HCT116 (cell line): ENCODE data around the gene CAMK2D. TPM values are rescaled to one million over a fixed set of nuclear protein-coding genes. Genes with fewer than 3 reads are reported as not detected.

Source experiments
- ATAC-seq: fragments of 200-7000 bp; cut with Tn5 transposase; 2 replicates; pipeline ENCODE4 v1.9.1; 2020; ENCODE audit warnings: mild to moderate bottlenecking, moderate library complexity
- BruUV-seq: library from RNA; stranded (reverse); fragments of 400-500 nt; replicated peaks from 2 replicates; lab custom pipeline; 2021; lab: Mats Ljungman, UMichigan
- CTCF ChIA-PET: fragments of 300-600 bp; sonication (Branson Sonifier 250); formaldehyde crosslinking; loops from one replicate; lab custom pipeline; 2021; ENCODE audit warnings: antibody characterized with exemption; lab: Charles Lee
- POLR2A ChIA-PET: fragments of 300-600, 350-600 bp; sonication (Branson Sonifier 250); formaldehyde crosslinking; loops from one replicate; lab custom pipeline; 2021; ENCODE audit warnings: antibody characterized with exemption; lab: Charles Lee
- RAD21 ChIA-PET, 2 experiments: fragments of 300-600 bp; sonication (Branson Sonifier 250); formaldehyde crosslinking; loops; one replicate each; lab custom pipeline; 2023; ENCODE audit warnings: low total read pairs in 2 of 2; ENCODE audit not compliant: uncharacterized antibody in 2 of 2, unreplicated experiment in 2 of 2, low non-redundant PET in 1 of 2; lab: Charles Lee
- DNase-seq: peaks from one replicate; pipeline ENCODE4 v3.0.0-alpha.2; 2010; ENCODE audit warnings: low read depth, low spot score
- H2AFZ ChIP-seq: fragments of 200-600 bp; shearing (Covaris generic), sonication (generic); 2 replicates; pipeline ENCODE4 v1.6.1; 2017; ENCODE audit warnings: low read depth, mixed run types, mixed read lengths, antibody characterized with exemption, low read length; ENCODE audit not compliant: poor library complexity, severe bottlenecking
- H3K27ac ChIP-seq: 2 replicates; pipeline ENCODE4 v1.5.1; 2012; ENCODE audit warnings: low read depth, low read length
- H3K27me3 ChIP-seq: fragments of 200-600 bp; sonication (generic); 2 replicates; pipeline ENCODE4 v1.6.1; 2016; ENCODE audit warnings: mixed run types, low read length, mixed read lengths; ENCODE audit not compliant: insufficient read depth
- H3K36me3 ChIP-seq, 2 experiments: fragments of 200-500 bp in 1 of 2; fragments of 200-600 bp in 1 of 2; sonication (Bioruptor generic) in 1 of 2; sonication (generic) in 1 of 2; 2 replicates each; pipeline versions ENCODE4 v1.5.1 to v1.6.1; 2014 to 2016; ENCODE audit warnings: low read length in 2 of 2, inconsistent platforms in 1 of 2, mixed read lengths in 1 of 2, mixed run types in 1 of 2; ENCODE audit not compliant: insufficient read depth in 2 of 2, control insufficient read depth in 1 of 2
- H3K4me1 ChIP-seq, 2 experiments: fragments of 200-600 bp in 1 of 2; sonication (generic) in 1 of 2; 2 replicates each; pipeline versions ENCODE4 v1.5.1 to v1.6.1; 2012 to 2017; ENCODE audit warnings: low read length in 2 of 2, inconsistent platforms in 1 of 2, mild to moderate bottlenecking in 1 of 2, mixed read lengths in 1 of 2, mixed run types in 1 of 2, moderate library complexity in 1 of 2; ENCODE audit not compliant: insufficient read depth in 2 of 2, control insufficient read depth in 1 of 2
- H3K4me2 ChIP-seq: fragments of 200-600 bp; sonication (generic); 2 replicates; pipeline ENCODE4 v1.6.1; 2017; ENCODE audit warnings: mixed run types, low read length, mixed read lengths
- H3K4me3 ChIP-seq, 2 experiments: fragments of 200-600 bp in 1 of 2; sonication (generic) in 1 of 2; replicated peaks in 1 of 2; 2 replicates each; pipeline ENCODE4 v1.5.1; 2011 to 2016; ENCODE audit warnings: low read length in 2 of 2, control low read depth in 1 of 2, low read depth in 1 of 2, mild to moderate bottlenecking in 1 of 2, mixed read lengths in 1 of 2, mixed run types in 1 of 2
- H3K79me2 ChIP-seq: fragments of 200-600 bp; sonication (generic); 2 replicates; pipeline ENCODE4 v1.6.1; 2017; ENCODE audit warnings: mild to moderate bottlenecking, mixed run types, low read length, moderate library complexity, mixed read lengths; ENCODE audit not compliant: insufficient read depth
- H3K9ac ChIP-seq: fragments of 200-600 bp; sonication (generic); 2 replicates; pipeline ENCODE4 v1.6.1; 2016; ENCODE audit warnings: low read length, mixed read lengths
- H3K9me2 ChIP-seq: fragments of 200-600 bp; sonication (generic), shearing (Covaris generic); 2 replicates; pipeline ENCODE4 v1.6.1; 2017; ENCODE audit warnings: mixed run types, mild to moderate bottlenecking, moderate library complexity; ENCODE audit not compliant: insufficient read depth
- H3K9me3 ChIP-seq, 2 experiments: fragments of 200-500 bp in 1 of 2; fragments of 200-600 bp in 1 of 2; sonication (Bioruptor generic) in 1 of 2; sonication (generic) in 1 of 2; 2 replicates each; pipeline ENCODE4 v1.6.1; 2014 to 2017; ENCODE audit warnings: low read length in 2 of 2, mixed read lengths in 2 of 2, inconsistent platforms in 1 of 2, low read depth in 1 of 2, mild to moderate bottlenecking in 1 of 2, mixed run types in 1 of 2, moderate library complexity in 1 of 2; ENCODE audit not compliant: control insufficient read depth in 1 of 2, insufficient read depth in 1 of 2
- H4K20me1 ChIP-seq: fragments of 200-600 bp; sonication (generic), shearing (Covaris generic); 2 replicates; pipeline ENCODE4 v1.6.1; 2017; ENCODE audit warnings: mixed run types, mild to moderate bottlenecking, moderate library complexity; ENCODE audit not compliant: insufficient read depth
- EZH2phosphoT487 ChIP-seq: fragments of 200-600 bp; IDR thresholded peaks from 2 replicates; pipeline ENCODE4 v1.6.1; 2018; ENCODE audit warnings: antibody characterized with exemption, borderline replicate concordance
- MAX ChIP-seq: IDR thresholded peaks from 2 replicates; pipeline ENCODE4 v1.6.1; 2012
- SIN3A ChIP-seq: IDR thresholded peaks from 2 replicates; pipeline ENCODE4 v1.6.1; 2012; ENCODE audit warnings: low read depth
- SRF ChIP-seq: IDR thresholded peaks from 2 replicates; pipeline ENCODE4 v1.6.1; 2012; ENCODE audit warnings: low read depth
- YY1 ChIP-seq: IDR thresholded peaks from 2 replicates; pipeline ENCODE4 v1.6.1; 2011; ENCODE audit warnings: low read length, low read depth, moderate library complexity, mild to moderate bottlenecking; ENCODE audit not compliant: insufficient replicate concordance; ENCODE audit errors: extremely low read depth
- ZFX ChIP-seq: fragments of 450-650 bp; IDR thresholded peaks from 2 replicates; pipeline ENCODE4 v1.6.1; 2017
- ZNF274 ChIP-seq: fragments of 200-500 bp; sonication (Bioruptor generic); IDR thresholded peaks from 2 replicates; pipeline ENCODE4 v1.6.1; 2014; ENCODE audit warnings: mild to moderate bottlenecking, low read depth, low read length, inconsistent platforms
- intact Hi-C: fragments of 100-400 bp; cut with micrococcal nuclease; formaldehyde crosslinking; loops from 2 replicates; pipeline ENCODE4 v1.10.0; 2022
- total RNA-seq: library from RNA; stranded (reverse); gene quantifications from one replicate; pipeline ENCODE4 v1.2.1, GENCODE V29; 2021; ENCODE audit not compliant: unreplicated experiment

CAMK2D gene
- total RNA-seq, 1 experiment from 2014 or later = 67.0 TPM

- Histone ChIP-seq H3K9me3 (no peaks in the 10 kb centered on the region), H3K4me3 (no peak overlapping the region), H3K9ac (no peak overlapping the region), H3K79me2 (no peaks in the 10 kb centered on the region), H2AFZ (no peak overlapping the region), H4K20me1 (no peaks in the 10 kb centered on the region), H3K27ac (no peak overlapping the region), H3K36me3 (no peaks in the 10 kb centered on the region), H3K9me2 (no peaks in the 10 kb centered on the region), H3K4me1 (peaks cover 0 to 5% of the 10 kb centered on the region in 2 experiments; a peak in 1 of 4 replicates), H3K4me2 (no peak overlapping the region), H3K27me3 (no peaks in the 10 kb centered on the region)
- intact Hi-C loops = no loop called here
- DNase-seq (no peak), ATAC-seq (no peak)
- BruUV-seq = no TSS peak
- ChIA-PET RAD21 (no interaction called here), POLR2A (no interaction called here), CTCF (interaction anchor here (1.4 kb wide), 1 partner anchor 12 kb away, joined by 4 read pairs; no protein-coding TSS in a partner anchor)
- TF ChIP-seq EZH2phosphoT487 (no peak), YY1 (no peak), ZFX (no peak), SRF (no peak)
Observed at GRCh38 chr4:113406723-113407016, 354.9 kb downstream of the CAMK2D start.

- Histone ChIP-seq H3K36me3 (no peaks in the 10 kb centered on the region), H3K4me3 (no peak overlapping the region), H3K9ac (no peak overlapping the region), H3K4me2 (no peak overlapping the region), H3K4me1 (no peaks in the 10 kb centered on the region), H3K9me3 (no peaks in the 10 kb centered on the region), H3K79me2 (no peaks in the 10 kb centered on the region), H2AFZ (no peak overlapping the region), H3K27me3 (no peaks in the 10 kb centered on the region), H4K20me1 (no peaks in the 10 kb centered on the region), H3K9me2 (no peaks in the 10 kb centered on the region), H3K27ac (no peak overlapping the region)
- no peak for DNase-seq
- ChIA-PET POLR2A (no interaction called here), RAD21 (no interaction called here), CTCF (interaction anchor here (1.4 kb wide), 1 partner anchor 11 kb away, joined by 4 read pairs; no protein-coding TSS in a partner anchor)
- BruUV-seq = no TSS peak
- intact Hi-C loops = no loop called here
- TF ChIP-seq SIN3A (no peak), ZFX (no peak), ZNF274 (no peak), MAX (no peak)
- no peak for ATAC-seq
Observed at GRCh38 chr4:113405874-113406722, 355.4 kb downstream of the CAMK2D start.
